SKM-1 (cell line): ENCODE data around the gene PTPRQ.

Experiments
- DNase-seq: peaks from one replicate; lab custom pipeline; 2025; ENCODE audit not compliant: unreplicated experiment; lab: John Stamatoyannopoulos, UW

Gene PTPRQ

GRCh38 chr12:80717856-80718255, 273.8 kb downstream of the PTPRQ start:
- DNase-seq, result no peak

GRCh38 chr12:80720516-80720915, 276.5 kb downstream of the PTPRQ start:
- no peak for DNase-seq

GRCh38 chr12:80721326-80721725, 277.3 kb downstream of the PTPRQ start:
- DNase-seq, result no peak
